GM12874 (cell line): ENCODE results near the gene C1QTNF8.

ENCODE experiments used
- CTCF ChIP-seq: IDR thresholded peaks from 2 replicates; pipeline ENCODE4 v1.5.1; 2011; ENCODE audit warnings: low read depth, mild to moderate bottlenecking, control low read depth, low read length, moderate library complexity; ENCODE audit not compliant: insufficient read depth

C1QTNF8 gene

GRCh38 chr16:1066584-1067172 is 29.4 kb downstream of the C1QTNF8 start:
- no peak for TF ChIP-seq CTCF

- TF ChIP-seq CTCF = no peak
Observed at GRCh38 chr16:1065469-1066128, 30.4 kb downstream of the C1QTNF8 start.

GRCh38 chr16:1063728-1064127 is 32.3 kb downstream of the C1QTNF8 start:
- TF ChIP-seq CTCF = no peak

- no peak for TF ChIP-seq CTCF
Observed at GRCh38 chr16:1062895-1063294, 33.1 kb downstream of the C1QTNF8 start.

GRCh38 chr16:1061769-1062505 is 34.1 kb downstream of the C1QTNF8 start:
- no peak for TF ChIP-seq CTCF

- no peak for TF ChIP-seq CTCF
Observed at GRCh38 chr16:1060416-1061340, 35.4 kb downstream of the C1QTNF8 start.

- no peak for TF ChIP-seq CTCF
Observed at GRCh38 chr16:1059310-1059709, 36.7 kb downstream of the C1QTNF8 start.
